Left ventricle myocardium inferior (tissue), 1 donor: Measurements from ENCODE around the gene ZBTB40. TPM values are rescaled to one million over a fixed set of nuclear protein-coding genes. Genes with fewer than 3 reads are reported as not detected.

Experiments
- DNase-seq: peaks from one replicate; pipeline ENCODE4 v3.0.0-alpha.2; 2020
- H3K27ac ChIP-seq: fragments of 200-600 bp; replicated peaks from 2 replicates; pipeline ENCODE4 v1.8.0; 2021
- H3K27me3 ChIP-seq: fragments of 200-600 bp; 2 replicates; pipeline ENCODE4 v1.8.0; 2021; ENCODE audit warnings: low read depth
- H3K36me3 ChIP-seq: fragments of 200-600 bp; 2 replicates; pipeline ENCODE4 v1.8.0; 2021
- H3K4me1 ChIP-seq: fragments of 200-600 bp; 2 replicates; pipeline ENCODE4 v1.8.0; 2021
- H3K4me3 ChIP-seq: fragments of 200-600 bp; 2 replicates; pipeline ENCODE4 v1.8.0; 2021; ENCODE audit warnings: mild to moderate bottlenecking, moderate library complexity
- H3K9me3 ChIP-seq: fragments of 200-600 bp; replicated peaks from 2 replicates; pipeline ENCODE4 v1.8.0; 2021
- intact Hi-C: fragments of 100-400 bp; cut with micrococcal nuclease; formaldehyde crosslinking; loops from one replicate; pipeline ENCODE4 v1.11.0; 2022
- total RNA-seq: library from RNA; stranded (reverse); fragmentation: NEBNext Ultra II Directional; extraction: Animal tissue kit (Norgen Biotek cat#: 25700); gene quantifications from one replicate; pipeline ENCODE4 v1.2.1, GENCODE V29; 2021
- TF ChIP-seq, protein P1 (sequence below): fragments of 200-600 bp; IDR thresholded peaks from 2 replicates; pipeline ENCODE4 v1.8.0; 2021; ENCODE audit warnings: antibody characterized with exemption, mild to moderate bottlenecking, borderline replicate concordance
- donor health status: DM: no; HTN: yes; CAD: no; lungs with severe emphysema.

Gene ZBTB40
- total RNA-seq, 1 donor from 2014 or later, result 17.9 TPM

DNA sequence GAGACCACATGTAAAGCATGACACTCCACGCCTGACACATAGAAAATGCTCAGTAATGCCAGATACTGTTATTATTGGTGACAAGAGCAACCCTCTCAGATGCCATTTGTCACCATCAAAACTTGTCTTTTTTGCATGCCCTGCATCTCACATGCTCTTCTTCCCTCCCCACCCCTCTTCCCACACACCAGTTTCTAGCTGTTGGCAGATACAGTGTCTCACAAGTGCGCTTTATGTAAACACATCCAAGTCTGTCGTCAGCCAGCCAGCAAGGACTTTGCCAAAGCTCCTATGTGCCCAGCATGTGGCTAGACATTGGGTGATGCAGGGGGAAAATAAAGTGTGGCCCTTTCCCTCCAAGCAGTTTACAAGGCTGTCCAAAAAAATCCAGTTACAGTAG, 66.7 kb downstream of the ZBTB40 start:
- DNase-seq, result no peak
- no peak overlapping the region for H3K27ac ChIP-seq
- H3K27me3 ChIP-seq, result no peaks in the 10 kb centered on the region
- TF ChIP-seq, protein P1, sequence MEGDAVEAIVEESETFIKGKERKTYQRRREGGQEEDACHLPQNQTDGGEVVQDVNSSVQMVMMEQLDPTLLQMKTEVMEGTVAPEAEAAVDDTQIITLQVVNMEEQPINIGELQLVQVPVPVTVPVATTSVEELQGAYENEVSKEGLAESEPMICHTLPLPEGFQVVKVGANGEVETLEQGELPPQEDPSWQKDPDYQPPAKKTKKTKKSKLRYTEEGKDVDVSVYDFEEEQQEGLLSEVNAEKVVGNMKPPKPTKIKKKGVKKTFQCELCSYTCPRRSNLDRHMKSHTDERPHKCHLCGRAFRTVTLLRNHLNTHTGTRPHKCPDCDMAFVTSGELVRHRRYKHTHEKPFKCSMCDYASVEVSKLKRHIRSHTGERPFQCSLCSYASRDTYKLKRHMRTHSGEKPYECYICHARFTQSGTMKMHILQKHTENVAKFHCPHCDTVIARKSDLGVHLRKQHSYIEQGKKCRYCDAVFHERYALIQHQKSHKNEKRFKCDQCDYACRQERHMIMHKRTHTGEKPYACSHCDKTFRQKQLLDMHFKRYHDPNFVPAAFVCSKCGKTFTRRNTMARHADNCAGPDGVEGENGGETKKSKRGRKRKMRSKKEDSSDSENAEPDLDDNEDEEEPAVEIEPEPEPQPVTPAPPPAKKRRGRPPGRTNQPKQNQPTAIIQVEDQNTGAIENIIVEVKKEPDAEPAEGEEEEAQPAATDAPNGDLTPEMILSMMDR, result no peak
- no peaks in the 10 kb centered on the region for H3K9me3 ChIP-seq
- intact Hi-C loops, result no loop called here
- no peak overlapping the region for H3K4me3 ChIP-seq
- H3K36me3 ChIP-seq, result peaks cover 97% of the 10 kb centered on the region
- H3K4me1 ChIP-seq, result no peaks in the 10 kb centered on the region

GRCh38 chr1:22520871-22521270, 69.2 kb downstream of the ZBTB40 start:
- intact Hi-C loops, result no loop called here
- Histone ChIP-seq H3K4me1 (no peaks in the 10 kb centered on the region), H3K36me3 (peaks cover 97% of the 10 kb centered on the region), H3K4me3 (no peak overlapping the region), H3K27ac (no peak overlapping the region), H3K9me3 (no peaks in the 10 kb centered on the region), H3K27me3 (no peaks in the 10 kb centered on the region)
- no peak for DNase-seq
- TF ChIP-seq, protein P1, result no peak

GRCh38 chr1:22521692-22522091, 70.0 kb downstream of the ZBTB40 start:
- H3K4me3 ChIP-seq, result no peak overlapping the region
- TF ChIP-seq, protein P1, result no peak
- H3K9me3 ChIP-seq, result no peaks in the 10 kb centered on the region
- peaks cover 97% of the 10 kb centered on the region for H3K36me3 ChIP-seq
- no peaks in the 10 kb centered on the region for H3K4me1 ChIP-seq
- intact Hi-C loops, result no loop called here
- no peaks in the 10 kb centered on the region for H3K27me3 ChIP-seq
- H3K27ac ChIP-seq, result no peak overlapping the region
- no peak for DNase-seq

- intact Hi-C loops, result no loop called here
- H3K9me3 ChIP-seq, result no peaks in the 10 kb centered on the region
- TF ChIP-seq, protein P1, result no peak
Observed at GRCh38 chr1:22522221-22522743, 70.6 kb downstream of the ZBTB40 start.

DNA sequence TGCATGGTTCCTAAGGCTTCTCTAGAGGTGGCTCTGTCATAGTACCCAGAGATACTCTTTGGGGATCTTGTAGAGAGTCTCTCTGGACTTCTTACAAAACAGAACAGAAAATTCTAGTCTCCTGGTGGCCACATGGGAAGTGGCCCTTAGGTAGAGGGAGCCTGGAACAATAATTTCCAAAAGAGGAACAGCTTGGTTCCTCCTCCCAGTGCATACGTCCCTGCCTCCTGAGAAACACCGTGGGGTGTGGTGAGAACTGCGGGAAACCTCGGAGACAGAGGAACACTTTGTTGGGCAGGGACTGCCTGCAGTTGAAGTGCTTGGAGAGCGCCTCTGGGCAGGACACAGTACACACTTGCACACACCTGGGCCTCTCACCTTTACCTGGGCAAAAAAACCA, 72.8 kb downstream of the ZBTB40 start:
- H3K27me3 ChIP-seq, result no peaks in the 10 kb centered on the region
- TF ChIP-seq, protein P1, result no peak
- intact Hi-C loops, result no loop called here
- H3K27ac ChIP-seq, result no peak overlapping the region
- H3K4me1 ChIP-seq, result no peaks in the 10 kb centered on the region
- no peak overlapping the region for H3K4me3 ChIP-seq
- H3K9me3 ChIP-seq, result no peaks in the 10 kb centered on the region
- DNase-seq, result no peak
- H3K36me3 ChIP-seq, result peaks cover 83% of the 10 kb centered on the region

More at GRCh38 chr1:22522221-22522743, 70.6 kb downstream of the ZBTB40 start:
- Histone ChIP-seq H3K36me3 (peaks cover 97% of the 10 kb centered on the region), H3K27ac (no peak overlapping the region), H3K4me3 (no peak overlapping the region), H3K4me1 (no peaks in the 10 kb centered on the region), H3K27me3 (no peaks in the 10 kb centered on the region)
- no peak for DNase-seq

GRCh38 chr1:22525211-22525610, 73.6 kb downstream of the ZBTB40 start:
- Histone ChIP-seq H3K27ac (no peak overlapping the region), H3K9me3 (no peaks in the 10 kb centered on the region), H3K27me3 (no peaks in the 10 kb centered on the region), H3K4me3 (no peak overlapping the region), H3K4me1 (peaks cover 5% of the 10 kb centered on the region), H3K36me3 (peaks cover 76% of the 10 kb centered on the region)
- no peak for DNase-seq
- TF ChIP-seq, protein P1, result no peak
- intact Hi-C loops, result no loop called here
